ENCODE results near the gene WNT8A. TPM values are rescaled to one million over a fixed set of nuclear protein-coding genes. Genes with fewer than 3 reads are reported as not detected.

WNT8A gene
- total and polyA plus RNA-seq, 2 of the 8 experiments (the other 6 are each of a cell fraction or from before 2014, with no cell fraction given) = 0.06 TPM; not detected in 1

DNA sequence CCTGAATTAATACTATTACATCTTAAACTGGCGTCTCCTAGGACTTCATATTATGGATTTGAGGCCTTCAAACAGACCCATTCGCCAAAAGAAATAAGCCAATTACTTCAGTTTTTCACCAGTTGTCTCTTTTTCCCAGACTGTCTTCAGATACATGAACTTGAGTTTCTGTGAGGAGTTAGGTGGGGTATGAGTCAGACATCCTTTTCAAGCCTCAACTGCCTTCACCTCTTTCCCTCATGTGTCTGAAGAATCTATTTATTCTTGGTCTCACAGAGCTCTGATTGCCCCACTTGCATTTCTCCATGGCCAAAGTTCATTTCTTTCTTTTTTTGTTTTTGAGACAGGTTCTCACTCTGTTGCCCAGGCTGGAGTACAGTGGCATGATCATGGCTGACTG, 12.5 kb downstream of the WNT8A start (continued):
- TF ChIP-seq, protein P1, sequence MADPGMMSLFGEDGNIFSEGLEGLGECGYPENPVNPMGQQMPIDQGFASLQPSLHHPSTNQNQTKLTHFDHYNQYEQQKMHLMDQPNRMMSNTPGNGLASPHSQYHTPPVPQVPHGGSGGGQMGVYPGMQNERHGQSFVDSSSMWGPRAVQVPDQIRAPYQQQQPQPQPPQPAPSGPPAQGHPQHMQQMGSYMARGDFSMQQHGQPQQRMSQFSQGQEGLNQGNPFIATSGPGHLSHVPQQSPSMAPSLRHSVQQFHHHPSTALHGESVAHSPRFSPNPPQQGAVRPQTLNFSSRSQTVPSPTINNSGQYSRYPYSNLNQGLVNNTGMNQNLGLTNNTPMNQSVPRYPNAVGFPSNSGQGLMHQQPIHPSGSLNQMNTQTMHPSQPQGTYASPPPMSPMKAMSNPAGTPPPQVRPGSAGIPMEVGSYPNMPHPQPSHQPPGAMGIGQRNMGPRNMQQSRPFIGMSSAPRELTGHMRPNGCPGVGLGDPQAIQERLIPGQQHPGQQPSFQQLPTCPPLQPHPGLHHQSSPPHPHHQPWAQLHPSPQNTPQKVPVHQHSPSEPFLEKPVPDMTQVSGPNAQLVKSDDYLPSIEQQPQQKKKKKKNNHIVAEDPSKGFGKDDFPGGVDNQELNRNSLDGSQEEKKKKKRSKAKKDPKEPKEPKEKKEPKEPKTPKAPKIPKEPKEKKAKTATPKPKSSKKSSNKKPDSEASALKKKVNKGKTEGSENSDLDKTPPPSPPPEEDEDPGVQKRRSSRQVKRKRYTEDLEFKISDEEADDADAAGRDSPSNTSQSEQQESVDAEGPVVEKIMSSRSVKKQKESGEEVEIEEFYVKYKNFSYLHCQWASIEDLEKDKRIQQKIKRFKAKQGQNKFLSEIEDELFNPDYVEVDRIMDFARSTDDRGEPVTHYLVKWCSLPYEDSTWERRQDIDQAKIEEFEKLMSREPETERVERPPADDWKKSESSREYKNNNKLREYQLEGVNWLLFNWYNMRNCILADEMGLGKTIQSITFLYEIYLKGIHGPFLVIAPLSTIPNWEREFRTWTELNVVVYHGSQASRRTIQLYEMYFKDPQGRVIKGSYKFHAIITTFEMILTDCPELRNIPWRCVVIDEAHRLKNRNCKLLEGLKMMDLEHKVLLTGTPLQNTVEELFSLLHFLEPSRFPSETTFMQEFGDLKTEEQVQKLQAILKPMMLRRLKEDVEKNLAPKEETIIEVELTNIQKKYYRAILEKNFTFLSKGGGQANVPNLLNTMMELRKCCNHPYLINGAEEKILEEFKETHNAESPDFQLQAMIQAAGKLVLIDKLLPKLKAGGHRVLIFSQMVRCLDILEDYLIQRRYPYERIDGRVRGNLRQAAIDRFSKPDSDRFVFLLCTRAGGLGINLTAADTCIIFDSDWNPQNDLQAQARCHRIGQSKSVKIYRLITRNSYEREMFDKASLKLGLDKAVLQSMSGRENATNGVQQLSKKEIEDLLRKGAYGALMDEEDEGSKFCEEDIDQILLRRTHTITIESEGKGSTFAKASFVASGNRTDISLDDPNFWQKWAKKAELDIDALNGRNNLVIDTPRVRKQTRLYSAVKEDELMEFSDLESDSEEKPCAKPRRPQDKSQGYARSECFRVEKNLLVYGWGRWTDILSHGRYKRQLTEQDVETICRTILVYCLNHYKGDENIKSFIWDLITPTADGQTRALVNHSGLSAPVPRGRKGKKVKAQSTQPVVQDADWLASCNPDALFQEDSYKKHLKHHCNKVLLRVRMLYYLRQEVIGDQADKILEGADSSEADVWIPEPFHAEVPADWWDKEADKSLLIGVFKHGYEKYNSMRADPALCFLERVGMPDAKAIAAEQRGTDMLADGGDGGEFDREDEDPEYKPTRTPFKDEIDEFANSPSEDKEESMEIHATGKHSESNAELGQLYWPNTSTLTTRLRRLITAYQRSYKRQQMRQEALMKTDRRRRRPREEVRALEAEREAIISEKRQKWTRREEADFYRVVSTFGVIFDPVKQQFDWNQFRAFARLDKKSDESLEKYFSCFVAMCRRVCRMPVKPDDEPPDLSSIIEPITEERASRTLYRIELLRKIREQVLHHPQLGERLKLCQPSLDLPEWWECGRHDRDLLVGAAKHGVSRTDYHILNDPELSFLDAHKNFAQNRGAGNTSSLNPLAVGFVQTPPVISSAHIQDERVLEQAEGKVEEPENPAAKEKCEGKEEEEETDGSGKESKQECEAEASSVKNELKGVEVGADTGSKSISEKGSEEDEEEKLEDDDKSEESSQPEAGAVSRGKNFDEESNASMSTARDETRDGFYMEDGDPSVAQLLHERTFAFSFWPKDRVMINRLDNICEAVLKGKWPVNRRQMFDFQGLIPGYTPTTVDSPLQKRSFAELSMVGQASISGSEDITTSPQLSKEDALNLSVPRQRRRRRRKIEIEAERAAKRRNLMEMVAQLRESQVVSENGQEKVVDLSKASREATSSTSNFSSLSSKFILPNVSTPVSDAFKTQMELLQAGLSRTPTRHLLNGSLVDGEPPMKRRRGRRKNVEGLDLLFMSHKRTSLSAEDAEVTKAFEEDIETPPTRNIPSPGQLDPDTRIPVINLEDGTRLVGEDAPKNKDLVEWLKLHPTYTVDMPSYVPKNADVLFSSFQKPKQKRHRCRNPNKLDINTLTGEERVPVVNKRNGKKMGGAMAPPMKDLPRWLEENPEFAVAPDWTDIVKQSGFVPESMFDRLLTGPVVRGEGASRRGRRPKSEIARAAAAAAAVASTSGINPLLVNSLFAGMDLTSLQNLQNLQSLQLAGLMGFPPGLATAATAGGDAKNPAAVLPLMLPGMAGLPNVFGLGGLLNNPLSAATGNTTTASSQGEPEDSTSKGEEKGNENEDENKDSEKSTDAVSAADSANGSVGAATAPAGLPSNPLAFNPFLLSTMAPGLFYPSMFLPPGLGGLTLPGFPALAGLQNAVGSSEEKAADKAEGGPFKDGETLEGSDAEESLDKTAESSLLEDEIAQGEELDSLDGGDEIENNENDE (IDR thresholded peaks at IDR 0.05; ENCODE audit: insufficient replicate concordance, low read length) = no peak
- TF ChIP-seq NRF1 (IDR thresholded peaks at IDR 0.05; ENCODE audit: low read depth, low read length) = no peak
- no peak for TF ChIP-seq BCL11A (IDR thresholded peaks at IDR 0.05; ENCODE audit: low read depth in 2 of 2, low read length in 2 of 2)
- no peak for TF ChIP-seq FOSL1 (IDR thresholded peaks at IDR 0.05; ENCODE audit: insufficient read depth, low read depth, low read length)
- no peak for TF ChIP-seq EZH2 (IDR thresholded peaks at IDR 0.05; ENCODE audit: low read depth, low read length, severe bottlenecking)
- TF ChIP-seq KDM1A (IDR thresholded peaks at IDR 0.05; ENCODE audit: borderline replicate concordance, low read length) = no peak
- no peak for TF ChIP-seq HDAC6 (IDR thresholded peaks at IDR 0.05; ENCODE audit: low read depth, low read length)
- TF ChIP-seq SP1 (IDR thresholded peaks at IDR 0.05; ENCODE audit: low read depth, low read length) = no peak
- no peak for TF ChIP-seq POU5F1 (IDR thresholded peaks at IDR 0.05; ENCODE audit: low read depth, low read length)
- TF ChIP-seq NANOG (IDR thresholded peaks at IDR 0.05; ENCODE audit: insufficient read depth, low read depth, low read length, poor library complexity, severe bottlenecking) = no peak
- no peak for TF ChIP-seq ASH2L (IDR thresholded peaks at IDR 0.05; ENCODE audit: low read length)
- TF ChIP-seq, protein P2, sequence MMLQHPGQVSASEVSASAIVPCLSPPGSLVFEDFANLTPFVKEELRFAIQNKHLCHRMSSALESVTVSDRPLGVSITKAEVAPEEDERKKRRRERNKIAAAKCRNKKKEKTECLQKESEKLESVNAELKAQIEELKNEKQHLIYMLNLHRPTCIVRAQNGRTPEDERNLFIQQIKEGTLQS (IDR thresholded peaks at IDR 0.05; ENCODE audit: insufficient read depth, low read depth, low read length) = no peak
